NCI-H2227 (cell line): ENCODE data around the gene SESN1.

Experiments used
- DNase-seq: peaks from one replicate; lab custom pipeline; 2025; ENCODE audit not compliant: unreplicated experiment; lab: John Stamatoyannopoulos, UW

Gene SESN1

GRCh38 chr6:108942556-108943492, 151.8 kb downstream of the SESN1 start:
- no peak for DNase-seq

GRCh38 chr6:108941859-108942258, 152.8 kb downstream of the SESN1 start:
- no peak for DNase-seq

GRCh38 chr6:108941281-108941680, 153.4 kb downstream of the SESN1 start:
- no peak for DNase-seq

- DNase-seq: no peak
These were observed 153.9 kb downstream of the SESN1 start for GRCh38 chr6:108940741-108941140.

GRCh38 chr6:108937170-108937569, 157.5 kb downstream of the SESN1 start:
- no peak for DNase-seq
